CD4-positive, CD25-positive, alpha-beta regulatory T cell (primary cell): ENCODE data around the gene GALNT2. TPM values are rescaled to one million over a fixed set of nuclear protein-coding genes. Genes with fewer than 3 reads are reported as not detected.
A peak's percentile ranks its signal among the peaks of the same experiment; 100 is the strongest.

Source experiments
- ATAC-seq, 2 donors: fragments of 150-1000 bp; cut with Tn5 transposase; one replicate each; pipeline ENCODE4 v1.10.0; 2021; ENCODE audit warnings: low read depth in 2 of 2, moderate number of reproducible peaks in 2 of 2, moderate library complexity in 1 of 2
- DNase-seq, 3 donors: peaks; one replicate each; pipeline versions ENCODE4 v3.0.0 to v3.0.0-alpha.2; 2012 to 2022; ENCODE audit warnings: mixed read lengths in 1 of 3
- H3K27ac ChIP-seq: one replicate; pipeline ENCODE4 v1.7.0; 2013; ENCODE audit warnings: mild to moderate bottlenecking, low read length; ENCODE audit not compliant: insufficient read depth, poor library complexity, severe bottlenecking
- H3K27me3 ChIP-seq: one replicate; pipeline ENCODE4 v1.7.0; 2013; ENCODE audit warnings: low read length; ENCODE audit not compliant: control insufficient read depth, insufficient read depth
- H3K36me3 ChIP-seq: one replicate; pipeline ENCODE4 v1.7.0; 2013; ENCODE audit warnings: mild to moderate bottlenecking, low read length, moderate library complexity; ENCODE audit not compliant: control insufficient read depth, insufficient read depth
- H3K4me1 ChIP-seq: 2 replicates; pipeline ENCODE4 v1.7.0; 2013; ENCODE audit warnings: mild to moderate bottlenecking, low read length; ENCODE audit not compliant: insufficient read depth, control insufficient read depth, poor library complexity, severe bottlenecking
- H3K4me3 ChIP-seq: one replicate; pipeline ENCODE4 v1.7.0; 2013; ENCODE audit warnings: low read depth, mild to moderate bottlenecking, low read length, moderate library complexity
- H3K9me3 ChIP-seq, 2 experiments: 1 replicate in 1 of 2; 2 replicates in 1 of 2; pipeline ENCODE4 v1.7.0; 2013; ENCODE audit warnings: low read length in 2 of 2, mild to moderate bottlenecking in 1 of 2, moderate library complexity in 1 of 2; ENCODE audit not compliant: control insufficient read depth in 2 of 2
- H3K27ac Mint-ChIP-seq, 3 donors: one replicate each; pipeline ENCODE4 v1.8.0; 2020 to 2022; ENCODE audit warnings: mild to moderate bottlenecking in 3 of 3, mixed read lengths in 3 of 3, moderate library complexity in 2 of 3
- H3K27me3 Mint-ChIP-seq: one replicate; pipeline ENCODE4 v1.8.0; 2022; ENCODE audit warnings: mild to moderate bottlenecking, mixed read lengths
- H3K36me3 Mint-ChIP-seq: one replicate; pipeline ENCODE4 v1.8.0; 2020; ENCODE audit warnings: mixed read lengths
- H3K4me1 Mint-ChIP-seq, 4 donors: one replicate each; pipeline ENCODE4 v1.8.0; 2020 to 2022; ENCODE audit warnings: mixed read lengths in 4 of 4, mild to moderate bottlenecking in 1 of 4
- H3K4me3 Mint-ChIP-seq, 4 donors: one replicate each; pipeline ENCODE4 v1.8.0; 2020 to 2022; ENCODE audit warnings: mild to moderate bottlenecking in 4 of 4, mixed read lengths in 4 of 4, moderate library complexity in 3 of 4
- H3K9me3 Mint-ChIP-seq, 7 donors: one replicate each; pipeline ENCODE4 v1.8.0; 2020 to 2022; ENCODE audit warnings: mixed read lengths in 7 of 7, mild to moderate bottlenecking in 3 of 7, moderate library complexity in 2 of 7
- polyA plus RNA-seq, 4 donors: library from polyadenylated mRNA; unstranded; fragments of 300-500 nt; fragmentation: Illumina TruSeq; gene quantifications; one replicate each; pipeline ENCODE4 v1.2.3, GENCODE V29; 2021
- total RNA-seq: library from RNA; stranded (reverse); gene quantifications from one replicate; pipeline ENCODE4 v1.2.3, GENCODE V29; 2022

Gene GALNT2
- total and polyA plus RNA-seq, 5 donors from 2014 or later, result 10.9 to 15.8 (median 13.1) TPM

- DNase-seq, result no peak
- no peak for ATAC-seq
- Mint-ChIP-seq H3K27ac (no peak overlapping the region), H3K9me3 (peaks cover 0 to 3% (median 0%) of the 10 kb centered on the region in 7 donors), H3K27me3 (peaks cover 26% of the 10 kb centered on the region), H3K4me1 (no peaks in the 10 kb centered on the region), H3K36me3 (no peaks in the 10 kb centered on the region), H3K4me3 (no peak overlapping the region)
- Histone ChIP-seq H3K9me3 (no peaks in the 10 kb centered on the region), H3K27ac (no peak overlapping the region), H3K27me3 (peaks cover 18% of the 10 kb centered on the region), H3K4me3 (no peak overlapping the region), H3K4me1 (no peaks in the 10 kb centered on the region), H3K36me3 (no peaks in the 10 kb centered on the region)
Measured at GRCh38 chr1:230044729-230045128, 22.3 kb upstream of the GALNT2 start.

- Histone ChIP-seq H3K4me3 (no peak overlapping the region), H3K9me3 (no peaks in the 10 kb centered on the region), H3K4me1 (no peaks in the 10 kb centered on the region), H3K36me3 (no peaks in the 10 kb centered on the region), H3K27ac (no peak overlapping the region), H3K27me3 (peaks cover 12% of the 10 kb centered on the region)
- Mint-ChIP-seq H3K36me3 (no peaks in the 10 kb centered on the region), H3K27ac (no peak overlapping the region), H3K27me3 (peaks cover 15% of the 10 kb centered on the region), H3K4me1 (peaks cover 0 to 5% (median 0%) of the 10 kb centered on the region in 4 donors), H3K9me3 (peaks cover 0 to 3% (median 0%) of the 10 kb centered on the region in 7 donors), H3K4me3 (no peak overlapping the region)
- DNase-seq (no peak), ATAC-seq (no peak)
Measured at GRCh38 chr1:230047114-230047865, 19.7 kb upstream of the GALNT2 start.

DNA sequence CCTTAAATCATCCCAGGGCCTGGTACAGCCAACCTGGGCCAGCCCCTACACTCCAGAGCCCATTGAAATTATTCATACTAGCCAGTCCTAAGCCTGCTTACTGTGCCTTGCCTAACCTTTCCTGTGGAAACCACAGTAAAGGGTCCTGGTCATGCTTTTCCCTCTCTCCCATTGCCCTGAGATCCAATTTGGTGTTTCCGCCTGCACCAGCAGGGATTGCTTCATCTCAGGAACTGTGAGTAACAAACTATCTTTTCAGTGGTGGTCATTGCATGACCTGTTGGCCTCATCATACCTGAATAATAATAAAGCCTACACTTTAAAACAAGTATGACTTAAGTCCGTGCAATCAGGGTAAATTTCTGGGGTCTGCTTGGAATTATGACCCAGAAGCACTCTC, 18.7 kb upstream of the GALNT2 start:
- peaks cover 0 to 3% (median 0%) of the 10 kb centered on the region in 7 donors for H3K9me3 Mint-ChIP-seq
- H3K27ac Mint-ChIP-seq, result no peak overlapping the region
- ATAC-seq (no peak), DNase-seq (no peak)
- no peak overlapping the region for H3K27ac ChIP-seq
- H3K27me3 ChIP-seq, result peaks cover 2% of the 10 kb centered on the region
- no peaks in the 10 kb centered on the region for H3K36me3 ChIP-seq
- H3K27me3 Mint-ChIP-seq, result peaks cover 15% of the 10 kb centered on the region
- no peak overlapping the region for H3K4me3 ChIP-seq
- no peaks in the 10 kb centered on the region for H3K4me1 ChIP-seq
- H3K4me3 Mint-ChIP-seq, result no peak overlapping the region
- no peaks in the 10 kb centered on the region for H3K36me3 Mint-ChIP-seq
- H3K9me3 ChIP-seq, result no peaks in the 10 kb centered on the region
- peaks cover 0 to 5% (median 0%) of the 10 kb centered on the region in 4 donors for H3K4me1 Mint-ChIP-seq

DNA sequence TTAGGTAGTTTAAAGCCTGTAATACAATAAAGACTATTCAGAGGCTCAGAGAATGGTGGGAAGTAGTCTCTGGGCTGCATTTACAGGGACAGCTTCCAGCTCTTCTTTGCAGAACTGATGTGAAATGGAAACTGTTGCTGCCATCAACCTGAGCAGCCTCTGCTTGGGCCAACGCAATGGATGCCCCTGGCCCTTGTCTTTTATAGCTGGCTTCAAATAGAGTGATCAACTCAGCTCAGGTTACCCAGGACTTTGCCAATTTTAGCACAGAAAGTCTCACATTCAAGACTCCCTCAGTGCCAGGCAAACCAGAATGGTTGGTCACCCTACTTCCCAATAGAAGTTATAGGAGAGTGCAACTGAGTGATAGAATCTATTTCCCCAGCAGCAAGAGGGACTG, 18.1 kb upstream of the GALNT2 start:
- no peaks in the 10 kb centered on the region for H3K4me1 ChIP-seq

DNA sequence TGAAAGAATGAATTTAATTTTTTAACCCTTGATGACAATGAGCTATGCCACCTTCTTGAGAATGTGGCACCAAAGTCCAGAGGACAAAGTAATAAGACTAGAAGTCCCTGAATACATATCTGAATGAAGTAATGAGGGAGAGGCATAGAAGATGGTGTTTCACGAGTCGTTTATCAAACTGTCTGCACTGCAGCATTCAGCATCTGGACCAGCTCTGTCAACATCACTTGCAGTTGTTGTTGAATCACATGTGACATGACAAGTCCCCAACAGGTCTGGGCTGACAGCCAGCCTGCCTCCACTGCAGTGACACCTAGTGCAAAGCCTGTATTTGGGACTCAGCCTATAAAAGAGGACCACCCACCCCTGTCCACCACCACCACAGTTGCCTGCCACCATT, 17.3 kb upstream of the GALNT2 start:
- H3K36me3 ChIP-seq, result no peaks in the 10 kb centered on the region
- Mint-ChIP-seq H3K9me3 (peaks cover 0 to 3% (median 0%) of the 10 kb centered on the region in 7 donors), H3K36me3 (no peaks in the 10 kb centered on the region), H3K4me1 (peaks cover 0 to 5% (median 0%) of the 10 kb centered on the region in 4 donors), H3K27me3 (peaks cover 13% of the 10 kb centered on the region), H3K4me3 (no peak overlapping the region), H3K27ac (no peak overlapping the region)
- no peak for ATAC-seq
- H3K27ac ChIP-seq, result no peak overlapping the region
- H3K4me1 ChIP-seq, result no peaks in the 10 kb centered on the region
- H3K9me3 ChIP-seq, result no peaks in the 10 kb centered on the region
- peaks cover 2% of the 10 kb centered on the region for H3K27me3 ChIP-seq
- H3K4me3 ChIP-seq, result no peak overlapping the region
- DNase-seq, result no peak

More for the DNA sequence above, 18.1 kb upstream of the GALNT2 start:
- H3K27ac ChIP-seq, result no peak overlapping the region
- no peaks in the 10 kb centered on the region for H3K36me3 ChIP-seq
- ATAC-seq (no peak), DNase-seq (no peak)
- no peaks in the 10 kb centered on the region for H3K9me3 ChIP-seq
- no peak overlapping the region for H3K27ac Mint-ChIP-seq
- H3K4me1 Mint-ChIP-seq, result peaks cover 0 to 5% (median 0%) of the 10 kb centered on the region in 4 donors
- peaks cover 0 to 3% (median 0%) of the 10 kb centered on the region in 7 donors for H3K9me3 Mint-ChIP-seq
- no peak overlapping the region for H3K4me3 ChIP-seq
- no peaks in the 10 kb centered on the region for H3K36me3 Mint-ChIP-seq
- H3K4me3 Mint-ChIP-seq, result no peak overlapping the region
- H3K27me3 ChIP-seq, result no peaks in the 10 kb centered on the region
- H3K27me3 Mint-ChIP-seq, result peaks cover 15% of the 10 kb centered on the region

GRCh38 chr1:230050973-230051735, 15.9 kb upstream of the GALNT2 start:
- Mint-ChIP-seq H3K27ac (no peak overlapping the region), H3K36me3 (no peaks in the 10 kb centered on the region), H3K4me3 (peak overlapping the region in 1 of 4 donors; percentile 49), H3K27me3 (peaks cover 18% of the 10 kb centered on the region), H3K4me1 (peaks cover 0 to 5% (median 0%) of the 10 kb centered on the region in 4 donors), H3K9me3 (peaks cover 0 to 3% (median 0%) of the 10 kb centered on the region in 7 donors)
- no peaks in the 10 kb centered on the region for H3K4me1 ChIP-seq
- H3K27me3 ChIP-seq, result peaks cover 2% of the 10 kb centered on the region
- peak overlapping the region; percentile 20 for H3K4me3 ChIP-seq
- H3K9me3 ChIP-seq, result no peaks in the 10 kb centered on the region
- DNase-seq (peak in 1 of 3 donors; percentile 11), ATAC-seq (no peak)
- H3K36me3 ChIP-seq, result no peaks in the 10 kb centered on the region
- H3K27ac ChIP-seq, result no peak overlapping the region

DNA sequence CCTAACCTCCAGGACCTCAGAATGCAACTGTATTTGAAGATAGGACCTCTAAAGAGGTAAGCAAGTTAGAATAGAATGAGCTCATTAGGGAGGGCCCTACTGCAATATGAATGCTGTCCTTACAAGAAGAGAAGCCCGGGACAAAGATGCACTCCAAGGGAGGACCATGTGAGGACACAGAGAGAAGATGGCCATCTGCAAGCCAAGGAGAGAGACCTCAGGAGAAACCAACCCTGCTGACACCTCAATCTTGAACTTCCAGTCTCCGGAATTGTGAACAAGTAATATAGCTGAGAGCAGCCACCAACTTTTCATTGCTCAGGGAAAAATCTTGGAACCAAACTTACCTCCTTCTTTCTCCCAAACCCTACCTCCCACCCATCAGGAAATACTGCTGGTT, 15.0 kb upstream of the GALNT2 start:
- Histone ChIP-seq H3K36me3 (no peaks in the 10 kb centered on the region), H3K9me3 (no peaks in the 10 kb centered on the region), H3K4me1 (no peaks in the 10 kb centered on the region), H3K27me3 (peaks cover 6% of the 10 kb centered on the region), H3K4me3 (no peak overlapping the region), H3K27ac (no peak overlapping the region)
- Mint-ChIP-seq H3K9me3 (peaks cover 0 to 3% (median 0%) of the 10 kb centered on the region in 7 donors), H3K27ac (no peak overlapping the region), H3K36me3 (no peaks in the 10 kb centered on the region), H3K27me3 (peaks cover 14% of the 10 kb centered on the region), H3K4me1 (peaks cover 0 to 5% (median 0%) of the 10 kb centered on the region in 4 donors), H3K4me3 (no peak overlapping the region)
- DNase-seq (no peak), ATAC-seq (no peak)
